Left renal cortex interstitium (tissue), 4 donors: ENCODE measurements around the gene CCNL2. TPM values are rescaled to one million over a fixed set of nuclear protein-coding genes. Genes with fewer than 3 reads are reported as not detected.

Source experiments
- DNase-seq, 4 donors: peaks; one replicate each; pipeline ENCODE4 v3.0.0-alpha.2; 2013; ENCODE audit warnings: low read depth in 4 of 4, low spot score in 2 of 4, missing footprints in 1 of 4
- polyA plus RNA-seq, 4 donors: library from polyadenylated mRNA; unstranded; fragments of 120-200 nt; gene quantifications; one replicate each; pipeline ENCODE4 v1.2.1, GENCODE V29; 2013; ENCODE audit not compliant: insufficient read length in 4 of 4

Gene CCNL2
- polyA plus RNA-seq, 4 donors, result 178 to 392 (median 277) TPM

GRCh38 chr1:1359664-1360468 lies 39.3 kb downstream of the CCNL2 start:
- DNase-seq, result no peak

GRCh38 chr1:1359308-1359663 lies 39.8 kb downstream of the CCNL2 start:
- no peak for DNase-seq

GRCh38 chr1:1358433-1359271 lies 40.5 kb downstream of the CCNL2 start, which contains the start of gene MXRA8:
Gene MXRA8, minus strand, starts transcription at chr1:1358555. Its CDS starts 51 bp downstream, at chr1:1358504.
- no peak for DNase-seq

GRCh38 chr1:1357871-1358432 lies 41.2 kb downstream of the CCNL2 start:
- no peak for DNase-seq

GRCh38 chr1:1356796-1357401 lies 42.2 kb downstream of the CCNL2 start:
- DNase-seq, result no peak

- no peak for DNase-seq
These were observed 42.9 kb downstream of the CCNL2 start for GRCh38 chr1:1356166-1356795.

GRCh38 chr1:1355416-1355815 lies 43.7 kb downstream of the CCNL2 start:
- DNase-seq, result no peak

GRCh38 chr1:1354271-1355247 lies 44.6 kb downstream of the CCNL2 start:
- DNase-seq, result no peak

- no peak for DNase-seq
These were observed 45.6 kb downstream of the CCNL2 start for GRCh38 chr1:1353389-1354151.

- no peak for DNase-seq
These were observed 46.2 kb downstream of the CCNL2 start for GRCh38 chr1:1352786-1353388.

GRCh38 chr1:1351511-1352427 lies 47.4 kb downstream of the CCNL2 start:
- DNase-seq, result no peak

GRCh38 chr1:1349256-1350012 lies 49.7 kb downstream of the CCNL2 start, which contains the start of gene DVL1:
Gene DVL1, minus strand, starts transcription at chr1:1349418. Its CDS starts 353 bp downstream, at chr1:1349065.
- DNase-seq, result no peak

GRCh38 chr1:1348420-1349255 lies 50.5 kb downstream of the CCNL2 start:
- no peak for DNase-seq

GRCh38 chr1:1347663-1348419 lies 51.3 kb downstream of the CCNL2 start:
- DNase-seq, result no peak
